ENCODE data around the gene NISCH.

DNA sequence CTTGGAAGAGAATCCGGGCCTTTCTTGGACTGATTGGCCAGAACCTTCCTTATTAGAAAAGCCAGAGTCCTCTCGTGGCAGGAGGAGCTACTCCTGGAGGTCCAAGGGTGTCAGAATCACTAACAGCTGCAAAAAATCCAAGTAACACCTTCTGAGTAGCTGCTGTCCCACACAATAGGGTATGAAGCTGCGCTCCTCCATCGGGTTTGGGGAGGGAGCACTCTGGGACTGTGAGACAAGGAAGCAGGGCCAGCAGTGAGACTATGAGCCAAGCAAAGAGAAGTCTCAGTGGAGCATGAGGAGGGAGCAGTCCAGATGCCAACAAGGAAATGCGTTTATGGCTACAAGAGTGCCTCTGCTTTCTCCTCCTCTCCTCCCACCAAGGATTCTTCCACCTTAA is 32.2 kb upstream of the NISCH start:
- TF ChIP-seq, protein P1, sequence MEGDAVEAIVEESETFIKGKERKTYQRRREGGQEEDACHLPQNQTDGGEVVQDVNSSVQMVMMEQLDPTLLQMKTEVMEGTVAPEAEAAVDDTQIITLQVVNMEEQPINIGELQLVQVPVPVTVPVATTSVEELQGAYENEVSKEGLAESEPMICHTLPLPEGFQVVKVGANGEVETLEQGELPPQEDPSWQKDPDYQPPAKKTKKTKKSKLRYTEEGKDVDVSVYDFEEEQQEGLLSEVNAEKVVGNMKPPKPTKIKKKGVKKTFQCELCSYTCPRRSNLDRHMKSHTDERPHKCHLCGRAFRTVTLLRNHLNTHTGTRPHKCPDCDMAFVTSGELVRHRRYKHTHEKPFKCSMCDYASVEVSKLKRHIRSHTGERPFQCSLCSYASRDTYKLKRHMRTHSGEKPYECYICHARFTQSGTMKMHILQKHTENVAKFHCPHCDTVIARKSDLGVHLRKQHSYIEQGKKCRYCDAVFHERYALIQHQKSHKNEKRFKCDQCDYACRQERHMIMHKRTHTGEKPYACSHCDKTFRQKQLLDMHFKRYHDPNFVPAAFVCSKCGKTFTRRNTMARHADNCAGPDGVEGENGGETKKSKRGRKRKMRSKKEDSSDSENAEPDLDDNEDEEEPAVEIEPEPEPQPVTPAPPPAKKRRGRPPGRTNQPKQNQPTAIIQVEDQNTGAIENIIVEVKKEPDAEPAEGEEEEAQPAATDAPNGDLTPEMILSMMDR (IDR thresholded peaks at IDR 0.05; ENCODE audit: poor library complexity): no peak
- TF ChIP-seq EZH2 (IDR thresholded peaks at IDR 0.05; ENCODE audit: borderline replicate concordance) (no peak), EZH2phosphoT487 (IDR thresholded peaks at IDR 0.05; ENCODE audit: low read depth, severe bottlenecking, unreplicated experiment) (no peak)
